Prostate gland (tissue), 2 donors: ENCODE measurements around the gene SLCO3A1. TPM values are rescaled to one million over a fixed set of nuclear protein-coding genes. Genes with fewer than 3 reads are reported as not detected.
A peak's percentile ranks its signal among the peaks of the same experiment; 100 is the strongest.

Experiments used
- DNase-seq: peaks from one replicate; pipeline ENCODE4 v3.0.0-alpha.2; 2019; ENCODE audit warnings: low spot score
- H3K27ac ChIP-seq, 2 donors: fragments of 200-600 bp; sonication (generic); 2 replicates each; pipeline ENCODE4 v1.5.1; 2017 to 2019
- H3K27me3 ChIP-seq: fragments of 200-600 bp; sonication (generic); replicated peaks from 2 replicates; pipeline ENCODE4 v1.5.1; 2019; ENCODE audit not compliant: insufficient read depth
- H3K36me3 ChIP-seq, 2 donors: fragments of 200-600 bp; sonication (generic); 1 replicate in 1 of 2; 2 replicates in 1 of 2; pipeline versions ENCODE4 v1.5.1 to v1.8.1; 2017 to 2019
- H3K4me1 ChIP-seq: fragments of 200-600 bp; sonication (generic); replicated peaks from 2 replicates; pipeline ENCODE4 v1.5.1; 2019
- H3K4me3 ChIP-seq, 2 donors: fragments of 200-600 bp; sonication (generic); 2 replicates each; pipeline ENCODE4 v1.5.1; 2017 to 2019
- H3K9me3 ChIP-seq: fragments of 200-600 bp; sonication (generic); 2 replicates; pipeline ENCODE4 v1.5.1; 2017
- POLR2A ChIP-seq: fragments of 450-650 bp; IDR thresholded peaks from one replicate; pipeline ENCODE4 v1.6.1; 2016; ENCODE audit warnings: antibody characterized with exemption, mild to moderate bottlenecking
- POLR2AphosphoS5 ChIP-seq: sonication (generic); formaldehyde crosslinking; IDR thresholded peaks from one replicate; pipeline ENCODE4 v1.6.1; 2017; ENCODE audit warnings: antibody characterized with exemption
- WGBS: methylation state at CpG from one replicate; pipeline ENCODE4 v1.1.5; 2018; 5-methylcytosine and 5-hydroxymethylcytosine counted together
- intact Hi-C: fragments of 100-400 bp; cut with DNase I; formaldehyde crosslinking; loops from one replicate; pipeline ENCODE4 v1.14.2; 2022
- total RNA-seq, 2 donors: library from RNA; depleted of rRNA; stranded (reverse); fragments of >200 nt; gene quantifications; one replicate each; pipeline ENCODE4 v1.1.0, GENCODE V29; 2016
- TF ChIP-seq, protein P1 (sequence below), 4 experiments: fragments of 200-600 bp in 2 of 4; fragments of 450-650 bp in 2 of 4; sonication (generic) in 2 of 4; IDR thresholded peaks; 1 replicate in 3 of 4; 2 replicates in 1 of 4; pipeline ENCODE4 v1.5.1; 2016 to 2019; ENCODE audit warnings: antibody characterized with exemption in 4 of 4, mild to moderate bottlenecking in 2 of 4, moderate library complexity in 2 of 4

The SLCO3A1 gene
- total RNA-seq, 2 donors from 2014 or later: 7.4 to 35.3 TPM

GRCh38 chr15:91950054-91950453 is 96.5 kb downstream of the SLCO3A1 start:
- H3K27ac ChIP-seq: no peak overlapping the region
- no peaks in the 10 kb centered on the region for H3K9me3 ChIP-seq
- DNase-seq: no peak
- intact Hi-C loops: no loop called here
- 91% methylated on average over 4 of the region's 4 CpGs for WGBS
- no peak overlapping the region for H3K4me3 ChIP-seq
- peaks cover 12% of the 10 kb centered on the region for H3K4me1 ChIP-seq
- no peaks in the 10 kb centered on the region for H3K36me3 ChIP-seq
- TF ChIP-seq, protein P1, sequence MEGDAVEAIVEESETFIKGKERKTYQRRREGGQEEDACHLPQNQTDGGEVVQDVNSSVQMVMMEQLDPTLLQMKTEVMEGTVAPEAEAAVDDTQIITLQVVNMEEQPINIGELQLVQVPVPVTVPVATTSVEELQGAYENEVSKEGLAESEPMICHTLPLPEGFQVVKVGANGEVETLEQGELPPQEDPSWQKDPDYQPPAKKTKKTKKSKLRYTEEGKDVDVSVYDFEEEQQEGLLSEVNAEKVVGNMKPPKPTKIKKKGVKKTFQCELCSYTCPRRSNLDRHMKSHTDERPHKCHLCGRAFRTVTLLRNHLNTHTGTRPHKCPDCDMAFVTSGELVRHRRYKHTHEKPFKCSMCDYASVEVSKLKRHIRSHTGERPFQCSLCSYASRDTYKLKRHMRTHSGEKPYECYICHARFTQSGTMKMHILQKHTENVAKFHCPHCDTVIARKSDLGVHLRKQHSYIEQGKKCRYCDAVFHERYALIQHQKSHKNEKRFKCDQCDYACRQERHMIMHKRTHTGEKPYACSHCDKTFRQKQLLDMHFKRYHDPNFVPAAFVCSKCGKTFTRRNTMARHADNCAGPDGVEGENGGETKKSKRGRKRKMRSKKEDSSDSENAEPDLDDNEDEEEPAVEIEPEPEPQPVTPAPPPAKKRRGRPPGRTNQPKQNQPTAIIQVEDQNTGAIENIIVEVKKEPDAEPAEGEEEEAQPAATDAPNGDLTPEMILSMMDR (IDR thresholded peaks at IDR 0.05): no peak
- TF ChIP-seq POLR2A: no peak
- TF ChIP-seq POLR2AphosphoS5: no peak
- no peaks in the 10 kb centered on the region for H3K27me3 ChIP-seq

GRCh38 chr15:91950631-91951329 is 97.3 kb downstream of the SLCO3A1 start:
- no peak overlapping the region for H3K4me3 ChIP-seq
- no peak for DNase-seq
- no peak for TF ChIP-seq POLR2A
- no peak for TF ChIP-seq POLR2AphosphoS5
- TF ChIP-seq, protein P1 (IDR thresholded peaks at IDR 0.05): no peak
- WGBS: 83% methylated on average over 2 of the region's 2 CpGs
- intact Hi-C loops: no loop called here
- H3K27ac ChIP-seq: no peak overlapping the region
- peaks cover 12% of the 10 kb centered on the region for H3K4me1 ChIP-seq
- H3K9me3 ChIP-seq: no peaks in the 10 kb centered on the region
- H3K36me3 ChIP-seq: no peaks in the 10 kb centered on the region
- H3K27me3 ChIP-seq: no peaks in the 10 kb centered on the region

DNA sequence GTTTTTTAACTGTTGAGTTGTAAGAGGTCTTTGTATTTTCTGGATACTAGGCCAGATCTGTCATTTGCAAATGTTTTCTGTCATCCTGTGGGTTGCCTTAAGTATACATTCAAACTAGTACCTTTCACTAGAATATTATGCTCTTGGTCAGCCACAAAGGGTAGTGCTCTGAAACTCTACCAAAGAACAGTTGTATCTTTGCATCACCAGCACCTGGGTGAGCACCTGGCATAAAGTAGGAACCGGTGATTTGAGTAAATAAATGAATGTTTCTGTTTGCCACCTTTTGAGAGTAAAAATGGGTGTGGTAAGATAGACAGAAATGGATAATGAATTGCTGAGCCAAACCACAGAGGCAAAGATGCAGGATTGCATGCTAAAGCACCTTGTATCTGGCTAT is 98.7 kb downstream of the SLCO3A1 start:
- H3K27me3 ChIP-seq: no peaks in the 10 kb centered on the region
- no peaks in the 10 kb centered on the region for H3K9me3 ChIP-seq
- no peak overlapping the region for H3K27ac ChIP-seq
- peaks cover 9% of the 10 kb centered on the region for H3K4me1 ChIP-seq
- WGBS: 48% methylated on average over 1 of the region's 1 CpG
- intact Hi-C loops: no loop called here
- no peaks in the 10 kb centered on the region for H3K36me3 ChIP-seq
- no peak for DNase-seq
- H3K4me3 ChIP-seq: no peak overlapping the region
- TF ChIP-seq, protein P1 (IDR thresholded peaks at IDR 0.05): no peak
- no peak for TF ChIP-seq POLR2AphosphoS5
- TF ChIP-seq POLR2A: no peak

DNA sequence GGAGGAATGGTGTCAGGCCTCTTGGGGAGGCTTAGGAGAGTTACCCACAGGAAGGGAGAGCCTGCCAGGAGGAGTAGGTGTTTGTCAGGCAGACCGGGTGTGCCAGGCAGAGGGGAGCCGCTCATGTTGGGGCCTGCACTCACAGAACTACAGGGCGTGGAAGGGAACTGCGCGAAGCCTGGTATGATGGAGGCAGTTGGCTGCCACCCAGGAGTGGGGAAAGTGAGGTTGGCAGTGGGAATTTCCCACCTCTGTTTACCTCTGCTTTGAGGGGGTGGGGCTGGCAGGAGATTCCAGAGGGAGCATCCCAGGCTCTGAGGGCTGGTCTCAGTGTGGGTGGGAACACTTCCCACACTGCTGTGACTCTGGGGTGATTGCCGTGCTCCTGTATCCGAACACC is 99.9 kb downstream of the SLCO3A1 start:
- Histone ChIP-seq H3K27me3 (no peaks in the 10 kb centered on the region), H3K36me3 (no peaks in the 10 kb centered on the region), H3K27ac (no peak overlapping the region), H3K4me3 (no peak overlapping the region), H3K4me1 (peaks cover under 1% of the 10 kb centered on the region), H3K9me3 (no peaks in the 10 kb centered on the region)
- peak; percentile 59 for TF ChIP-seq POLR2AphosphoS5
- TF ChIP-seq, protein P1 (IDR thresholded peaks at IDR 0.05): no peak
- TF ChIP-seq POLR2A: no peak
- intact Hi-C loops: no loop called here
- WGBS: 49% methylated on average over 7 of the region's 7 CpGs
- DNase-seq: peak; percentile 85

DNA sequence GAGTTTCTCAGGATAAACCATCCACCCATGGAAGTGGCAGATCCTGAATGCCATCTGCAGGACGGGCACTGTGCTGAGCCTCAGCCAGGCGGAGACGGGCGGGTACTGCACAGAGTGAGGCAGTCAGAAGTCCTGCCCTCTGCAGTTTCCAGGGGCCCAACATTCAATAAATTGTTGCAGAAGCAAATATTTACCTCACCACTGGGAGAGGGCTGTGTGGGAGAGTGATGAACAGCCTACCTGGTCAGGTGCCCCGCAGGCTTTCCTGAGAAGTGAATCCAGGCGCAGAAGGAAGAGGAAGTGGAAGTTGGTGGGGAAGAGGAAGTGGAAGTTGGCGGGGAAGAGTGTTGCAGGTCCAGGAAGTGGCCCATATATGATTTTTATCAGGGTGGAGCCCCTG is 100.8 kb downstream of the SLCO3A1 start:
- no peak for DNase-seq
- 71% methylated on average over 7 of the region's 7 CpGs for WGBS
- no peak overlapping the region for H3K4me3 ChIP-seq
- H3K36me3 ChIP-seq: no peaks in the 10 kb centered on the region
- H3K27me3 ChIP-seq: no peaks in the 10 kb centered on the region
- H3K27ac ChIP-seq: no peak overlapping the region
- no peaks in the 10 kb centered on the region for H3K4me1 ChIP-seq
- intact Hi-C loops: no loop called here
- H3K9me3 ChIP-seq: no peaks in the 10 kb centered on the region
- TF ChIP-seq, protein P1 (IDR thresholded peaks at IDR 0.05): peak in 1 of 4 experiments; percentile 27
- TF ChIP-seq POLR2A: no peak
